Right ventricle myocardium superior (tissue), 1 donor: ENCODE results near the gene BLM. TPM values are rescaled to one million over a fixed set of nuclear protein-coding genes. Genes with fewer than 3 reads are reported as not detected.
A peak's percentile ranks its signal among the peaks of the same experiment; 100 is the strongest.
"Not testable (repeated sequence)": the region's sequence is repeated elsewhere in the genome, so short reads cannot be mapped to it uniquely, and the experiment has no call there.

Experiments
- ATAC-seq: fragments of 200-7000 bp; cut with Tn5 transposase; one replicate; pipeline ENCODE4 v1.9.1; 2020; ENCODE audit warnings: mild to moderate bottlenecking; ENCODE audit not compliant: poor library complexity
- DNase-seq: peaks from one replicate; pipeline ENCODE4 v3.0.0-alpha.2; 2020
- intact Hi-C: fragments of 100-400 bp; cut with DNase I; formaldehyde crosslinking; loops from one replicate; pipeline ENCODE4 v1.11.2; 2022
- total RNA-seq: library from RNA; stranded (reverse); fragmentation: NEBNext Ultra II Directional; extraction: Animal tissue kit (Norgen Biotek cat#: 25700); gene quantifications from one replicate; pipeline ENCODE4 v1.2.1, GENCODE V29; 2021
- donor health status: DM: no; HTN: yes; CAD: no; lungs with severe emphysema.

Gene BLM
- total RNA-seq, 1 donor from 2014 or later = 37.0 TPM

DNA sequence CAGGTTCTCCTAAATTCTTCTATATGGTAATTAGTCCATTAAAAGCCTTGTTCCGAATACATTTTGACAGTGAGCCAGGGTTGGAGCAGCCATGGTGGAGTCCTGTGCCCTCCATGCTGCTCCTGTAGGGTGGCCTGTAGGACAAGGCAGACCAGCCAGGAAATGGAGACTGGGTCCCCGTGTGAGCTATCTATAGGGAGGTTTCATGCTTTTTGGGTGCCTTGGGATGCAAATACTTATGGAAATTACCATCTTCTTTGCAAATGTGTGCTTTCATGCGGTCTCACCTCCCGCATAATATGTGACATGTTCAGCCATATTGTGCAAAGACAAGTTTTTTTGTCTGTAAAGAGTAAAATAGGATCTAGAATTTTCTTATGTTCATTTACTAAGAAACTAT lies 93.2 kb downstream of the BLM start:
- ATAC-seq = no peak
- no peak for DNase-seq
- intact Hi-C loops = no loop called here

DNA sequence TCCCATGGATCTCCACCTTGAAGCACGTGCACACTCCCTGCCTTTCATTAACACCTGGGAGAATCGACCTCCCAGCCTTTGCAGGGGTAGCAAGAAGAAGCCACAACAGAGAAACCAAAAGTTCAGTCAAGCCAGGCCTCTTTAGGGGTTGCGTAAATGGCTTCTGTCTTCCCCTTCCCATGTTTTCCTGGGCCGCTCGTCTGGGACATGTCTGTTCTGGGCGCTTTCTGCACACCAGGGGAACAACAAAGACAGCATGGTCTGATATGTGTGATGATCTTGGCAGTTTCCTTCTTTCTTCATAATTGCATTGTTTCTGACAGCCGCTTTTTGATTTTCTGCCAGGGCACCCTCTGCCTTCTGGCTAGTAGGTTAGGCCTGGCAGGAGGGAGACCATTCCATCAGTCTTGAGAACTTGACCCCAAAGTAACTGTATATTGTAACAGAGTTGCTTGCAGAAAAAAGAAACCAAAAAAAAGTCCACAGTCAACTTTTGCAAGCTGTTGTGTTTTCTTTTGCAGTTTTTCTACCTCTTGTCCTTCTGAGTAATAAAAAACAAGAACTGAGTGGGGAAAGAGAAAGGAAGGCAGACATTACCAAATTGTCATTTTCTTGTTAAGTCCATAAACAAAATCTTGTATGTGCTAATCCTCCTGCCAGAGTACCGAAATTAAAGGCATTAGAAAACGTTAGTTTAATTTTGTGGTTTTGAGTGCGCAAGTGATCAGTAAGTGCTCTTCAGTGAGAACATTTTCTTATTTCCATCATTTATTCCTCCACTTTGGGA lies 95.2 kb downstream of the BLM start:
- intact Hi-C loops = no loop called here
- ATAC-seq = no peak
- no peak for DNase-seq

DNA sequence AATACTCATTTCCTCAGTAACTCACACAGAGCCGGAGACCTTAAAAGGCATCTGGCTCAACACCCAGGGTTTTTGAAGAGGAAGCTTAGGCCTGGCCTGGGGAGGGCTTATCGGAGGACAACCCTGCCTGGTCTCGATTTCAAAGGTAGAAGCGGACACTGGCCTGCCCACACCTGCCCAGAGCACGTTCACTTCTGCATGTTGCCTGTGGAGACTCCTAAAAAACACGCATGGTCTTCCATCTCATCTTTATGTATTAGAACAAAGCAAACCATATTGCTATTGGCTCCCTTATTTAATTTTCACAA lies 95.8 kb downstream of the BLM start:
- intact Hi-C loops = no loop called here
- DNase-seq = no peak
- no peak for ATAC-seq

DNA sequence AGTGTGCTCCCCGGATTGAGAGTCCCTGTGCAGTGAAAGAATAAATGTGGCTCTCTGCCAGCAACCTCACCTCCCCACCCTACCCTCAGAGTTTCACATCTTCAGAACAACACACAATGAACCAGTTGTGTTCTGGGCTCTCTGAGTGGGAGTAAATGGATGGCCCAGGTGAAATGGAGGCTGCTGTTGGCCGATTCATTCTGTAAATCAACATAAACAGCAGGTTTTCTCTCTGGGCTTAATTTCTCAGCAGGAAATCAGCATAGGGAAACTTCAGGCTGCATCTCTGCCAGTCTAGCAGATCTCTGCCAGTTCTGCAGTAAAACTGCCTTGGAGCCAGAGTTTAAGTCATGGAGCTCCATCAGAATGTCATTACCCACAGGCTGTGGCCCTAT lies 96.6 kb downstream of the BLM start:
- ATAC-seq (no peak), DNase-seq (no peak)
- intact Hi-C loops = no loop called here

DNA sequence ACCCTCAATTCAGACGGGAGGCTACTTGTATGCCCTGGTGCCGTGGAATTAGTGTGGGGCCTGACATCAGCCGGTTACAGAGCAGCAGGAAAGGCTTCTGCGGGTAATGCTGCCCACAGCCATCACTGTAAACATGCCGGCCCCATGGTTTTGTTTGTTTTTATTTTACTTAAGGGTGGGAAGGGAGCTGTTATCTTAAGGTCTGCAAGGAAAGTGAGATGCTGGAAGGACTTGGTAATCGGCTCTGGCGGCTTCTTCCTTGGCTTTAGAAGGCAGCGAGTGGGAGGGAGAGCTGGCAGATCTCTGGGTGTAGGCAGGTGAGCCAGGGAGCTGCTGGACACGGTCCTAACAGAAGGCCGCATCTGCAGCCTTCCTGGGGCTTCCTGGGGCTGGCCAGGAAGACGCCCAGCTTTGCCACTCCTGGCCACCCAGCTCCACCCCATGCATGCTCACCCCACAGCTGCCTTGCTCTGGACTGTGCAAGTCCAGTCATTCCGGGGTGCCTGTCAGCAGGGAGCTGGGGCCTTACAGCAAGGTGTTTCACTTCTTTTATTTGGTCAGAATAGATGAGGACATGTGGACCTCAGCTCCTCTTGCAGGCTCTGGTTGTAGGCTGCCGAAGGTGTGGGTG lies 97.2 kb downstream of the BLM start:
- DNase-seq (no peak), ATAC-seq (no peak)
- intact Hi-C loops = no loop called here

DNA sequence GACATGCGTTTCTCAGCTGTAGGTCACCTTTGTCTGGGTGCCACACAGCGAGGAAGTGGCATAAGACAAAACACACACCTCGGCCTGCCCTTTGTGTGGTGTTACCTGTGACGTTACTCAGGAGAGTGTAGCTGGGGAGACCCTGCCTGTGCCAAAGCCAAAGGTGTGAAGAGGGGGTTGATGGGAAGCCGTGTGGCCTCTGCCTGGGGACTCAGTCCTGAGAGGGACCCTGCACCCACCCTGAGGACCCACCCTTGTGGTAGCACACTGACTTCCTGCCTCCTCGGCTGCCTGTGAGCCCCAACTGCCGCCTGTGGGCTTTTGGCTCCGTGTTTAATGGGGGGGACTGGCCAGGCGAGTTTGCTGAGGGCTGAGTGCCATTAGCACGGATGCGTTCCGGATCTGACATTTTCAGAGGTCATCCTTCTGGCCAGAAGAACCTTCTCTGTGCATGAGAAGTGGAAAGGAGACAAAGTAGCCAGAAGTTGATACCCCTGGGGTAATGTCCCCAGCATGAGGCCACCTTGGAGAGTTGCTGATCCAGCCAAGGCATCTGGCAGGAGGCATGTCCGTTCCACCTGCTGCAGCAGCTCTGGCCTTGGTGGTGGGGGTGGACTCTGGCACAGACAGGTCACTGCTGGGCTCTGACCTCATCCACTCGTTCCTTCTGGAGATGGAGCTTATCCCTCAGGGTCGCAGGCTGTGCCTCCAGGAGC lies 99.4 kb downstream of the BLM start:
- no peak for ATAC-seq

DNA sequence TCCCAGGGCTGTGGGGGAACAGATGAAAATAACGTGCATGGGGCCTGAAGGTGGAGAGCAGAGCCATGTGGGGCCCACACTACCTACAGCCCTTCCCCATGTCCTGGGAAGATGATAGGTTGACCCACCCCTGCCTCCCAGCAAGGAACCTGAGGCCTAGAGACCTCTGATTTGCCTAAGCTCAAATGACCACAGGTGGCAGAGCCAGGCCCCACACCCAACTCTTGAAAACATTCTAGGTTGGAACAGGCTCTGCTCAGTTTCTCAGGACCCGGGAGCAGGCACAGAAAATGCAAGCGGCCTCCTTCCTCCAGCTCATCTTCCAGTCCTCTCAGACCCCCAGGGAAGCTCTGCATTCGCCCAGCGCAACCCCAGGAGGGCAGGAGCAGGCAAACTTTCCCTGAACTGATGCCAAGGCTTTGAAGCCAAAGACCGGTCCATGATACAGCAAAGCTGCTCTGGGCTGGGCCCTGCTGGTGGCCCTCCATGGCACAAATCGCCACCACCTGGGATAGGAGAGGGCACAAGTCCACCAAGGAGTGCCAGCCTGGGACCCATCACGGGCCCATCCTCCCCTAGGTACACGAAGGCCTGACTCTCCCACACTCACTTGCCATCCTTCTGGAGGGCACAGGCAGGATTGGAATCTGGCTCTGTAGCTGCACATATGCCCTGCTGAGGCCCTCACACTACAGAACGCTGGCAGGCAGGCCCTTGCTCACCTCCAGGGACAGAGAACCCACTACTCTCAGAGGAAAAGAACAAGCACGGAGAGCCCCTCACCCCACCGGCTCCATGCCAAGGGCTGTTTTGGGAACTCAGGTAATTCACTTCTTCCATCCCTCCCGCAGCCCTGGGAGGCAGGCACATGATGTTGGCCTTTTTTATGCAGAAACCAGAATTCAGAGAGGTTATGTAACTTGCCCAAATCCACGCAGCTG lies 100.2 kb downstream of the BLM start:
- intact Hi-C loops = no loop called here
- no peak for ATAC-seq
- DNase-seq = no peak

More for the DNA sequence above, 99.4 kb downstream of the BLM start:
- DNase-seq = no peak
- intact Hi-C loops = no loop called here

DNA sequence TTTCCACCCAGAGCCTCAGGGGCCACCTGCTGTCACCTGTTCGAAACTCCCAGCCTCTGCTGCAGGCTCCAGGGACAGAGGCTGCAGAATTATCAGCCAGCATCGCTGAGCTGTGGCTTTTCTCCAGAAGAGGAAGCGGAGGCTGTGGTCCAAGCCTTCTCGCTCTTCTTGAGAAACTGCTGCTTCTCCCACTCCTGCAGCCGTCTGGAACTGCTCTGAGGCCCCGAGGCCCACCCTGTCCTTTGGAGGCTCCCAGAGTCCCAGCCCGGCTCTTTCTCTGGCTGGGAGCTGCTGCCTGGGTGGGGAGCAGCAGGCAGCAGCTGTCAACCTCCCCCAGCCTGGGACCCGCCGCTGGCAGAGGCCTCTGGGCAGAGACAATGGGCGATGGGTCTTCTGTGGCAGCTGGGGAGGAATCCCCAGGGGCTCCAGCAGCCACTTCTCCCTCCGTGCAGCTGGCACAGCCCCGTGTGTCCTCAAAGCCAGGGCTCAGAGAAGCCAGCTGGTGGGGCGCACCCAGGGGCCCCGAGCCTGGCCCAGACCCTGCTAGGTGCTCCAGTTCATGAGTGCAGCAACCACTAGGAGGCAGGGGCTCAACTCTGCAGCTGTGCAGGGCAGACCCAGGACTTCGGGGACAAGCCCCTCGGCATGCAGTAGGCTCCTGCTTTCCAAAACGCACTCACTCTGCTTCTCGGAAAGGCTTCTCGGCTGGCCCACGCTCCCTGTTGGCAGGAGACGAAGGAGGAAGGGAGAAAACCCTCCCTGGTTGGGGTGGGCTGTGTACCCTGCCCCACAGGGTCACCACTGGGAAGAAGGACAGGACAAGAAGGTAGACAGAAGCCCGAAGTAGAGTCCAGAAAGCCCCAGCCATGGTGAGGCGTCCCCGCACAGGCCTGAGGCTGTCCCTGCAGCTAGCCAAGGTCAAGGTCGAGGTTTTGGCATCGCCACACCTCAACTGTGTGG lies 101.4 kb downstream of the BLM start:
- DNase-seq = peak; percentile 61
- peak; percentile 34 for ATAC-seq
- intact Hi-C loops = no loop called here

DNA sequence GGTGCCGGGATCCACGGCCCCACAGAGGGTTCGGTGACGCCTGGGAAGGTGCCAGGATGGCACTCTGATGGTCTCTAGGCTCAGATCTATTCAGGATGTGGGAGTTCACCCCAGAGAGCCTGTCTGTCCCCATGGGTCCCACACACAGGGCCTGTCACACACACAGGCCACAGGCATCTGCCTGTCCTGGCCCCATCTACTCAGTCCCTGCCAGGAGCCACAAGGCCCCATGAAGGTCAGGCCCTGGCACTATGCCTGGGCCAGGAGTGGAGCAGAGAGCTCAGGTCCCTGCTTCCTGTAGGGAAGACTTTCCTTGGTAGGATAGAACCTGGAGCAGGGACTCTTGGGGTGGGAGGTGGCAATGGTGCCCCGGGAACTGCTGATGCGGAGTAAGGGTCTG lies 102.2 kb downstream of the BLM start:
- ATAC-seq = peak; percentile 86
- peak; percentile 75 for DNase-seq
- intact Hi-C loops = no loop called here

DNA sequence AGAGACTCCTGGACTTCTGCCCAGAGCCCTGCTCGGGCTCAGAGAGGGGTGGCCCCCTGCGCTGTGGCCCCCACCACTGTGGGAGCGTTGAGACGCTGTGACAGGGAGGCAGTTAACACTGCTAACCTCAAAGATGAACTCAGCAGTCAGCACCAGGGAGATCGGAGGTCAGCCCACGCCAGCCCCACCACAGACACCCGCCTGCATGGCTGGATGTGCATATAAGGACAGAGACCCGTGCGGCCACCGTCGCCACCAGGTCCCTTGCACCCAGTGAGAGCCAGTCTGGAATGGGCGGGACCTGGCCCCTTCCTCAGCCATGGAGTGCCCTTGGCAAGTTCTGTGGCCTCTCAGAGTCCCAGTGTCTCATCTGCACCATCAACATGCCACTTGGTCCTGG lies 102.7 kb downstream of the BLM start:
- DNase-seq (no peak), ATAC-seq (no peak)
- intact Hi-C loops = no loop called here

DNA sequence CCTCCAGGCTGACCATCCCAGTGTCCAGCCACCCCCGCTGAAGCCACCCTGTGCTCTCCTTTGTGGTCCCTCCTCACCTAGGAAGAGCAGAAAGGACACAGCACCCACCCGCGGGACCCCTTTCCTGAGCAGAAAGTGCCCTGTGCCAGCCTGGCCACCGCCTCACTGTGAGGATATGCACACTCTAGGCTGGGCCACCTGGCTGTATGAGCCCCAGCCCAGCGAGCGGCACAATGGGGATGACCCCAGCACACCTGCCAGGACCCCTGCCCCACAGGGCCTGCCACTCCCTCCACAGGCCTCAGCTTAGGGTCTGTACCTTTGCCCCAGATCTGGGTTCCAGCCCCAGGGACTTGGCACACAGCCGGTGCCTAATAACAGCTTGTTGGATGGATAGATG lies 103.3 kb downstream of the BLM start:
- ATAC-seq = no peak
- intact Hi-C loops = no loop called here
- DNase-seq = no peak

DNA sequence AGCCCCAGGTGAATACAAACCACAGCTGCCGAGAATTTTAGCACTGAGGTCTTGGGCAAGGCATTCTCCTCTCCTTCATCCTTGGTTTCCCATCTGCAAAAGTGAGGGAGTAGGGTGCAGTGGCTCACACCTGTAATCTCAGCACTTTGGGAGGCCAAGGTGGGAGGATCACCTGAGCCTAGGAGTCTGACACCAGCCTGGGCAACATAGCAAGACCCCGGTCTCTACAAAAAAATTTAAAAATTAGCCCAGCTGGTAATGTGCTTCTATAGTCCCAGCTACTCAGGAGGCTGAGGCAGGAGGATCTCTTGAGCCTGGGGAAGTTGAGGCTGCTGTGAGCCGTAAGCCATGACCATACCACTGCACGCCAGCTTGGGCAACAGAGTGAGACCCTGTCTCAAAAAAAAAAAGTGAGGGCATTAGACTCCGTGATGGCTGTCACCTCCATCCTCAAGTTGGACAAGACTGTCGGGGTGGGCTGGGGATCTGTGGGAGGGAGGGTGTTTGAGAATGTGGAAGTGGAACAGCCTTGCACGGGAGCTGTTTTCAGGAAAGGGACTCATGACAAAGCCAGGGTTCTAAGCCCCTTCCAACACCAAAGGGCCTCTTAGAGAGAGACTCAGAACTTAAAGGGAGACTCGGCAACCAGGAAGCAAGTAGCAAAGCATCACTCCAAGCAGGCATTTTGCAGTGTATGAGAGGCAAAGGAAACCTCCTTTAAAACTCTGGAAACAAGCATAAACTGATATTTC lies 105.2 kb downstream of the BLM start:
- intact Hi-C loops = no loop called here
- DNase-seq (no peak), ATAC-seq (no peak)

DNA sequence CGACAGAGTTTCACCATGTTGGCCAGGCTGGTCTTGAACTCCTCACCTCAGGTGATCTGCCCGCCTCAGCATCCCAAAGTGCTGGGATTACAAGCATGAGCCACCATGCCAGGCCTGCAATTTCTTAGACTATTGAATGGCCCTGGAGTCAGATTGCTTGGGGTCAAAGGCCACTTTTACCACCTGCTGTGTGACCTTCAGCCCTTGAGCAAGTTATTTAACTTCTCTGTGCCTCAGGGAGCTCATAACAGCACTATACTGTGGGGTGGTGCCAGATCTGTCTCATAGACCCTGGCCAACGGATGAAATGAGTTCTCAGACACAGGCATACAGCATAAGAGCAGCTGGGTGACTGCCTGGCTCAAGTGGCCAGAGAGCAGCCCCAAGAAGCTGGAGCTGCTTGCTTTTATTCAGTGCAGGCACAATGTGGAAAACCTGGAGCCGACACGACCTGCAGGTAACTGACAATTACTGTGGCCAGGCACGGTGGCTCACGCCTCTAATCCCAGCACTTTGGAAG lies 106.4 kb downstream of the BLM start:
- no peak for ATAC-seq
- intact Hi-C loops = no loop called here
- DNase-seq = no peak

DNA sequence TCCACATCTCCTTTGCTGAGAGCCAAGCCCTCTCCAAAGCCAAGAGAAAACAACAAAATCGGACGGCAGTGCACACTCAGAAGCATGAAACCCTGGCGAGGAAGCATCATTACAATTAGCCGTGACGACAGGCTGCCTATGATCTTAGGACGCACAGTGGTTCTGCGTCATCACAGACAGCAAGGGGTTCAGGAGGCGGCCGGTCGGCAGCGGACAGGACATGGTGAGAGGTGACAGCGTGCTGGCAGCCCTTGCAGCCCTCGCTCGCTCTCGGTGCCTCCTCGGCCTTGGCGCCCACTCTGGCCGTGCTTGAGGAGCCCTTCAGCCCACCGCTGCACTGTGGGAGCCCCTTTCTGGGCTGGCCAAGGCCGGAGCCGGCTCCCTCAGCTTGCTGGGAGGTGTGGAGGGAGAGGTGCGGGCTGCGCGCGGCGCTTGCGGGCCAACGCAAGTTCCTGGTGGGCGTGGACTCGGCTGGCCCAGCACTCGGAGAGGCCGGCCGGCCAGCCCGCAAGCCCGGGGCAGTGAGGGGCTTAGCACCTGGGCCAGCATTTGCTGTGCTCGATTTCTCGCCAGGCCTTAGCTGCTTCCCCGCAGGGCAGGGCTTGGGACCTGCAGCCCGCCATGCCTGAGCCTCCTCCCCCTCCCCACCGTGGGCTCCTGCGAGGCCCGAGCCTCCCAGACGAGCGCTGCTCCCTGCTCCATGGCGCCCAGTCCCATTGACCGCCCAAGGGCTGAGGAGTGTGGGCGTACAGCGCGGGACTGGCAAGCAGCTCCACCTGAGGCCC lies 108.2 kb downstream of the BLM start:
- ATAC-seq, DNase-seq, intact Hi-C loops: not testable (repeated sequence)

DNA sequence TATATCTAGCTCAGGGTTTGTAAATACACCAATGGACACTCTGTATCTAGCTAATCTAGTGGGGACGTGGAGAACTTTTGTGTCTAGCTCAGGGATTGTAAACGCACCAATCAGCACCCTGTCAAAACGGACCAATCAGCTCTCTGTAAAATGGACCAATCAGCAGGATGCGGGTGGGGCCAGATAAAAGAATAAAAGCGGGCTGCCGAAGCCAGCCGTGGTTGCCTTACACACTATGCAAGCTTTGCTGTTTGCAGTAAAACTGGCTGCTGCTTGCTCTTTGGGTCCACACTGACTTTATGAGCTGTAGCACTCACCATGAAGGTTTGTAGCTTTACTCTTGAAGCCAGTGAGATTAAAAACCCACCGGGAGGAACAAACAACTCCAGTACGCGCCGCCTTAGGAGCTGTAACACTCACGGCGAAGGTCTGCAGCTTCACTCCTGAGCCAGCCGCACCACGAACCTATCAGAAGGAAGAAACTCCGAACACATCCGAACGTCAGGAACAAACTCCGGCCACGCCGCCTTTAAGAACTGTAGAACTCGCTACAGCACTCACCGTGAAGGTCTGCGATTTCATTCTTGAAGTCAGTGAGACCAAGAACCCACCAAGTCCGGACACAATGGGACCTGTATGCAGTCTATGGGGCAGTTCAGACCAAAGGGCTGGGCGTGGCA lies 109.2 kb downstream of the BLM start:
- DNase-seq, ATAC-seq, intact Hi-C loops: not testable (repeated sequence)
